HPDE6-E6E7 (cell line): ENCODE results near the gene PTPN3.
"Not testable (repeated sequence)": the region's sequence is repeated elsewhere in the genome, so short reads cannot be mapped to it uniquely, and the experiment has no call there.

ENCODE experiments used
- DNase-seq: peaks from one replicate; pipeline ENCODE4 v3.0.0; 2011; ENCODE audit warnings: missing footprints; ENCODE audit errors: extremely low spot score

PTPN3 gene

GRCh38 chr9:109342878-109343277 is 155.2 kb downstream of the PTPN3 start:
- no peak for DNase-seq

- DNase-seq: no peak
These were observed 156.5 kb downstream of the PTPN3 start for GRCh38 chr9:109341561-109341960.

- not testable (repeated sequence) for DNase-seq
These were observed 157.1 kb downstream of the PTPN3 start for GRCh38 chr9:109340979-109341378.

GRCh38 chr9:109336409-109336808 is 161.7 kb downstream of the PTPN3 start:
- no peak for DNase-seq

GRCh38 chr9:109335929-109336328 is 162.2 kb downstream of the PTPN3 start:
- no peak for DNase-seq

- no peak for DNase-seq
These were observed 163.0 kb downstream of the PTPN3 start for GRCh38 chr9:109335121-109335520.

- DNase-seq: peak; percentile 88
These were observed 166.8 kb downstream of the PTPN3 start for GRCh38 chr9:109331353-109331752.

- no peak for DNase-seq
These were observed 168.4 kb downstream of the PTPN3 start for GRCh38 chr9:109329638-109330258.

- DNase-seq: peak; percentile 88
These were observed 169.0 kb downstream of the PTPN3 start for GRCh38 chr9:109328978-109329637.
